Measurements from ENCODE around the gene RFX7.
"Not testable (repeated sequence)": the region's sequence is repeated elsewhere in the genome, so short reads cannot be mapped to it uniquely, and the experiment has no call there.

Gene RFX7

DNA sequence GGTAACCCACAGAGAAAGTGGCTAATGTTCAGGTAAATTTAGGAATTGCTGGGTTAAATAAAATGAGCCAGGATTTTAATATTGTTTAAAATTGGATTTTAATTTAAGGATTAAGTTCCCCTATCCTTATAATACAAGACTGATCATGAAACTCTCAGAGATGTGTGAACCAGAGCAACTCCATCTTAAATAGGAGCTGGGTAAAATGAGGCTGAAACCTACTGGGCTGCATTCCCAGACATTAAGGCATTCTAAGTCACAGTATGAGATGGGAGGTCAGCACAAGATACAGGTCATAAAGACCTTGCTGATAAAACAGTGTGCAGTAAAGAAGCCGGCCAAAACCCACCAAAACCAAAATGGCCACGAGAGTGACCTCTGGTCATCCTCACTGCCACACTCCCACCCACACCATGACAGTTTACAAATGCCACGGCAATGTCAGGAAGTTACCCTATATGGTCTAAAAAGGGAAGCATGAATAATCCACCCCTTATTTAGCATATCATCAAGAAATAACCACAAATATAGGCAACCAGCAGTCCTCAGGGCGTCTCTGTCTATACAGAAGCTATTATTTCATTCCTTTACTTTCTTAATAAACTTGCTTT is 40.3 kb downstream of the RFX7 start:
- not testable (repeated sequence) for DNase-seq

DNA sequence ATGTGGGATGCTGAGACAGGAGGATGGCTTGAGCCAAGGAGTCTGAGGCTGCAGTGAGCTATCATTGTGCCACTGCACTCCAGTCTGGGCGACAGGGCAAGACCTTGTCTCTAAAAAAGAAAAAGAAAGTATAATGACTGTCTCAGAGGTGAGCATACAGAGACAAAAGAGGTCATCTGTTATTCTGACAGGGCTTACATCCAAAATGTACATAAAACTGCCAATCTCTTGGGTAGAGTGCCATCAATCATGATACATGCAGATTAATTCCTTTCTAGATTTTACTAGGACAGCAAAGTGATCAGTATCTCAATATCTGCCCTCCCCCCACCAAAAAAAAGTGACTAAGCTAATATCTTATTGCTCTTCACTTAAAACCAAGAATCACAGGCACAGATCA is 41.0 kb downstream of the RFX7 start:
- DNase-seq: no peak

DNA sequence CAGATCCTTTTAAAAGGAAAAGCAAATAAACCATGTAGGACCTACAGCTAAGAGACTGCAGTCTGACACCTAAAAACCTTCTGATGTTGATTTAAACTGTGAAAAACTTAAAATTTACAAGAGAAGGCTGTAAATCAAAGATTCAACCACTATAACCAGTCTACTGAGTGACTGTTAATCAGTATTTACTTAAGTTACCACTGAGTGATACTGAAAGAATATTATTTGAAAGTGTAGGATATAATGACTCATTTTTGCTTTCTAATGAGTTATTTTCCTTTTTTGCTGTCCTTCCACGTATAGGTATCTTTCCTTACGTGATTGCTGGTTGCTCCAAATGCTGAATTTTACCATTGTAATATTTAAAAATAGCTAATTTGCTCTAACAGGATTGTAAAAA is 44.6 kb downstream of the RFX7 start:
- no peak for DNase-seq

DNA sequence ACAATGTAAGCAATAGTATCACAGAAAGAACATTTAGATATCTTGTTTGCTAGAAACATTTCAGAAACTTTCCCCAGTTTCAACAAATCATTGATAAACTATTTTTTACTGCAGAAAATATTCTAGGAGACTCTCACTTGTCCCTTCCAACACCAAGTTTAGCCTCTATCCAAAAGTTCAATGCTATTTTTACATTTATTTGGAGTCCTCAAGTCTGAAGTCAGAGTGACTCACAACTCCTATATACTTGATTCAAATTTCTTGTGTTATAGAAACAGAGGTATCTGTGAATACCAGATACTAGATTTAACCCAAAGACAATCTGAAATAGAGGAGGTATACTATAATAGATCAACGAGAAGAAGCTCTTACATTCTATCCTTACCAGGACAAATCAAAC is 49.6 kb downstream of the RFX7 start:
- DNase-seq: no peak

DNA sequence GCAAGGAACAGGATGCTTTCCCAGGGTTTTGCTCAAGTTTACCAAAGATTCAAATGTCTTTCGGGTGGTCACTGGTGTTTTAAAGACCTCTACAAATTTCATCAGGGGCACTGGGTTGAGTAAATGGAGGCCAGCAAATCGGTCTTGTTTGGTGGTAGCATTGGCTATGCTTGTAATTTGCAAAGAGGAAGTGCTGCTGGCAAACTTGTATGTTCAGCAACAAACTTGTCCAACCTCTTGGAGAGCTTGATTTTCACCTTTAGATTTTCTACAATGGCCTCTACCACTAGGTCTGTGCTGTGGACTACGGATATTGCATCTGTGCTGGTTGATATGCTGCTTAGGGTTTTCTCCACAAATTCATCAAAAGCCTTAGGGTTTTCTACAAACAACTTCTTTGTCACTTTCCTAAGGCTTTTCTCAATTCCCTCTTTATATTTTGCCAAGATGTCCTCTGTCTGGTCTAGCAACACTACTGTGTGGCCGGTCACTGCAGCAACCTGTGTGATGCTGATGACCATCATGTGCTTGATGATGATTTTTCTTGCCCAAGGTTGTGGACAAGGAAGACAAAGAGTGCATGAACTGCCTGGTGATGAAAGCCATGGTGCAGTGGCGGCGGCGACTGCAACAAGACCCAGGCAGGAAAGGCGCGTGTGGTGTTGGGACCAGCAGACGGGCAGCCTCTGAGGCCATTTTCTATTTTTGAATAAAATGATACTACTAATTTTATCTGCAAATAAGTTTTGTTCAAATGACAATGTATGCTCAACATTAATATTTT is 50.8 kb downstream of the RFX7 start:
- DNase-seq: no peak

DNA sequence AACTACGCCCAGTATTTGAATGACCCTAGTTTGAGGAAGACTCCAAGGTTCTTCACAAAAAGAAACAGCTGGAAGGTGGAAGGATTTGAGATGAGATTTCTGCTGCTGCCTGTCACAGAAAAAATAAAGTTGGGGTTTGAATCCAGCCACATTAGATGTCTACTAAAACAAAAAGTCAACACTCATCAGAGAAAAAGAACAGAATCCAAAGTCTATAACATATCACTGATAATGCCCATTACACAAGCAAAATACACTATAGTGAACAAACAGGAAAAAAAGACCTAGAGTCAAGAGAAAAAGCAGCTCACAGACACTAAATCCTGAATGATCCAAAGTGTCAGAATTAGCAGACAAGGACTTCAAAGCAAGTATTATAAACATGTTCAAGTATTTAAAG is 56.0 kb downstream of the RFX7 start:
- DNase-seq: no peak

DNA sequence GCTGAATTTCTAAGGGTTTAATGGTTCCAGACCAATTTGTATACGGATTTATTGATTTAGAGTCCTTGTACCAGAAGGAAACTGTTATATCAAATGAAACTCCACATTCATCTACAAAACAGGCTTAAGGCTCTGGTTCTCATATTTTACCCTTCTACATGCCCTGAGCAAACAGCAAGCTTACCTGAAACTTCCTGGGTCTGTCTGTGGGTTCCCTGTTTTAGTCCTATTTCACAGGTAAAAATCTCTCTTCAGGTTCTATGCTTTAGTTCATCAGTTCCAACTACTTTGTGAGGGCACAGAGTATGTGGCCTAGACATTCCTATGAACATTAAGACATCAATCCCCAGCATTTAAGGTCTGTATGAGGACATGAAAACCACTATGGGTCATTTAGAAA is 57.7 kb downstream of the RFX7 start:
- no peak for DNase-seq

DNA sequence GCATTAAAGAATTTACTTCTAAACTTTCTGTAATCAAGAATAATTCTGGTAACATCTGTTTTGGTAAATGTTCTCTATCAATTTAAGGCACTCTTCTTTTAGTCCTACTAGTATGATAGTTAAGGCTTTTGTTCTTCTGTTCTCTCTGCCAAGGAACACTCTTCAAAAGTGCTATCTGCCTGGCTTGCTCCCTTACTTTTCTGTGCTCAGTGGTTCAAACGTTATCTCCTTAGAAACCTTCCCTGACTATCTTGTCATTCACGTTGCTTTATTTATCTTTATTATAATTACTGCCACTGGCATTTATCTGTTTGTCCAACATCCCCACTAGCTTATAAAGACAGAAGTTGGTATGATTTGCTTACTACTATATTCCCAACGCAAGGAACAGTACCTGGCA is 59.2 kb downstream of the RFX7 start:
- DNase-seq: no peak

DNA sequence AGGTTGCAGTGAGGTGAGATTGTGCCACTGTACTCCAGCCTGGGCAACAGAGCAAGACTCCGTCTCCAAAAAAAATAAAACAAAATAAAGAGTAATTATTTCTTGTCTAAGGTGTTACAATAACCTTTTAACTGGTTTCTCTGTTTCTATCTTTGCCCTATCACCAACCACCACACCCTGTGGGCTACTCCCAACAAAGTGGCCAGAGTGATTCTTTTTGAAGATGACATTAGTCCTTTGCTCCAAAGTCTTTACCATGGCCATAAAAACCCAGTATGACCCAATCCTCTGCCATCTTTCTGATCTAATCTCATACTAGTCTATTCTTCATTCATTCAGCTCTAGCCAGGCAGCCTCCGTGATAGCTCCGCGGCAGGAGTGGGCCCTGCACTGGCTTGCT is 62.8 kb downstream of the RFX7 start:
- no peak for DNase-seq

DNA sequence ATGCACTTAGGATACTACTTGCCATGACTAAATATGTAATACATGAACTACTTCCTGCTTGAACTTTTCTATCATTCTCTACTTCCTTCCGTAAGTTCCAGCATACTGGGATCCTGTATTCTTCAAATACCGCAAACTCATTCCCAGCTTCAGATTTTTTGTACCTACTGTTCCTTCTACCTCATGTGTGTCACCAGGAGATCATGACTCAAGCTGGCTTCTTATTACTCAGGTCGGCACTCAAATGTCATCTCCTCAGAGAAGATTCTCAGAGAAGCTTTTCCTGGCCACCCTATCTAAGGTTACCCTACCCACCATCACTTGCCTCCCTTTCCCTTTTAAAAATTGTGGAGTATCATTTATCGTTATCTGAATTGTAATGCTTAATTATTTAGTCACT is 66.7 kb downstream of the RFX7 start:
- no peak for DNase-seq

DNA sequence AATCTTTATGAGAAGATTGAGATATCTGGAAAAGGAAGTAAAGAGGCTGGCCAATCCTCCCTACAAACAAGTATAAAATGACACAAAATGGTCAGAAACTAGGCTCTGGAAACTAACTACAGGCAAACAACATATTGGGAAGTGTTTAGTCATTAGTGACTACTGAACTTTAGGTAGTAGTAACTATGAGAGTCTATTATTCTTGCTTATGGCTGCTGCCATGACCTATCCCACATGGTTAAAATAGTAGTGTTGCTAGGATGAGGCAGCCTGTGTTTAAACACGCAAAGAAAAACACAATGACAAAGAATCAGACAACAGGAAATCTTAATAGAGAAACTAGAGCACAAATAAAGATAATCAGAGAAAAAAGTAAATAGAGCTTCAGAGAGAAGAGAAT is 67.9 kb downstream of the RFX7 start:
- no peak for DNase-seq

DNA sequence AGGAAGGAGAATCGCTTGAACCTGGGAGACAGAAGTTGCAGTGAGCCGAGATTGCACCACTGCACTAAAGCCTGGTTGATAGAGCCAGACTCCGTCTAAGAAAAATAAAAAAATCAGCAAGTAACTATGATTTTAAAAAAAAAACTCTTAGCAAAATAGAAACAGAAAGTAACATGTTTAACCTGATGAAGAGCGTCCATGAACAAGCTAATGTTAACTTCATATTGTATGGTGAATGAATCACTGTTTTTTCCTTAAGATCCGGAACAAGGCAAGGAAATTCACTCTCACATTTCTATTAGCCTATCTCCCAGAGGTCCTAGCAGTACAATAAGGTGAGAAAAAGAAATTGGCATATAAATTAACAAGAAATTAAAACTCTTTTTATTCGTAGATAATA is 69.0 kb downstream of the RFX7 start:
- no peak for DNase-seq

DNA sequence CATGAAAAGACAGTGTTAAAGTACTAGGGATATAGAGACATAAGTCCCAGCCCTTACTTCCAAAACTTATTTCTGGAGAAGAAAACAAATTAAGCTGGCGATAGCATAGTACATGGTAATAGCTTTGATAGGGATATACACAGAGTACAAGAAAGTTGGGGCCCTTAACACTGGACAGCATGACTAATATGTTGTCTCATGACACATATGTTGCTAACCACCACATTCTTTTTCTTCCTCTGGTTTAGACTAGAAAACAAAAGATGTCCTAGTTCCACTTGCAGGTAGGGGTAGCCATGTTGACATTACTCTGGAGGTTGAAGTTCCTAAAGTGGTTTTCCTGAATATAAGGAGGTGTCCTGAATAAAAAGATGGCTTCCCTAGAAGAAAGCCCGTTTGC is 75.3 kb downstream of the RFX7 start:
- no peak for DNase-seq

DNA sequence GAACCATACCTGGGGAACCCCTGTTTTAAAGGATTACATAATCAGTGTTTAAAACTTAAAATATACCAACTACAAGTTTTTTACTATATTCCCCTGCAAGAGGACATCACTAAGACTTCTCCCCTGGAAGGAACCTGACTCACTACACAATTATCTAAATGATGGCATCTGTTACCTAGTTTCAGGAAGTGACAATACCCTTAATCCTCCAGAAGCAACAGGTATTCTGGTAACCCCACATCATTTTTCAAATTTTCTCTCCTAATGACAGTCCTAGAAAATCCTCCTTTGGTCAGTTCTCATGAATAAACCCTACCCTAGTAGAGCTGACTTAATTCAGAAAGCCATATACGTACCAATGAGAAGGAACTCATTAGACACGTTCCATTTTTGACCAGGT is 78.4 kb downstream of the RFX7 start:
- no peak for DNase-seq

DNA sequence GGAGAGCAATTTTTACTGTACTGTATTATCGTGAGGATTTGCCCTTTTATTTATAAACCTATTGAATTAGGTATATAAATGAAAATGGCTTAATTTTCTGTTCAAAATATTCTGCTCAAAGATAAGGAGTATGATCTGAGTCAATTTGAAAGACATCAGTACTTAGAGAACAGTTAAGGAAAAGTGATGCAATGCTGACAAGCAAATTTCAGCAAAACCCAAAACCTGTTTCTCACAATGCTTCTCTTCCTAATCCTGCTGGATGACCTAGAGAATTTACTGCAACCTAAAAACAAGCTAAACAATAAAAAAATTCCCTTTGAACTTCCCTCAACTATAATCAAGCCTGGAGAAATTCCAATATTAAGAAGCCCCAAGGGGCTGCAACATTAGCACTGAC is 82.7 kb downstream of the RFX7 start:
- DNase-seq: no peak

DNA sequence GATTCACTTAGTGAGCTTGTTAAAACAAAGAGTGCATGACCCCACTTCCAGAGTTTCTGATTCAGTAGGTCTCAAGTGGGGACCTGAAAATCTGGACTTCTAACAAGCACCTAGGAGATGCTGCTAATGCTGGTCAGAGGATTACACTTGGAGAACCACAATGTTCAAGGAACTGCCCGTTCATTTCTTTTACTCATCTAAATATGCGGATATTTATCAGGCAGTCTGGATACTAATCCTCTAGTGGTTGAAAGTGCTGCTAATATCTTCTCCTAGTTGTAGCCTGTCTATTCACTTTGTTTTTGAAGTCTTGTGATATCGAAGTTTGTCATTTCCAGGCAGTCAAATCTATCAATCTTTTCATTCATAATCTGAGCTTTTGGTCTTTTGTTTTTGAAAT is 86.8 kb downstream of the RFX7 start:
- no peak for DNase-seq

DNA sequence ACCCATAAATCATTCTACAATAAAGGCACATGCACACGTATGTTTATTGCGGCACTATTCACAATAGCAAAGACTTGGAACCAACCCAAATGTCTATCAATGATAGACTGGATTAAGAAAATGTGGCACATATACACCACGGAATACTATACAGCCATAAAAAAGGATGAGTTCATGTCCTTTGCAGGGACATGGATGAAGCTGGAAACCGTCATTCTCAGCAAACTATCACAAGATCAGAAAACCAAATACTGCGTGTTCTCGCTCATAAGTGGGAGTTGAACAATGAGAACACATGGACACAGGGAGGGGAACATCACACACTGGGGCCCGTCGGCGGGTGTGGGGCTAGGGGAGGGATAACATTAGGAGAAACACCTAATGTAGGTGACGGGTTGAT is 88.4 kb downstream of the RFX7 start:
- DNase-seq: not testable (repeated sequence)

DNA sequence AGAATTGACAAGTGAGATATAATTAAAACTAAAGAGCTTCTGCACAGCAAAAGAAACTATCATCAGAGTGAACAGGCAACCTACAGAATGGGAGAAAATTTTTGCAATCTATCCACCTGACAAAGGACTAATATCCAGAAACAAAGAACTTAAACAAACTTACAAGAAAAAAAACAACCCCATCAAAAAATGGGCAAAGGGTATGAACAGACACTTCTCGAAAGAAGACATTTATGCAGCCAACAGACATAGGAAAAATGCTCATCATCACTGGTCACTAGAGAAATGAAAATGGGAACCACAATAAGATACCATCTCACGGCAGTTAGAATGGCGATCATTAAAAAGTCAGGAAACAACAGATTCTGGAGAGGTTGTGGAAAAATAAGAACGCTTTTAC is 88.9 kb downstream of the RFX7 start:
- not testable (repeated sequence) for DNase-seq

DNA sequence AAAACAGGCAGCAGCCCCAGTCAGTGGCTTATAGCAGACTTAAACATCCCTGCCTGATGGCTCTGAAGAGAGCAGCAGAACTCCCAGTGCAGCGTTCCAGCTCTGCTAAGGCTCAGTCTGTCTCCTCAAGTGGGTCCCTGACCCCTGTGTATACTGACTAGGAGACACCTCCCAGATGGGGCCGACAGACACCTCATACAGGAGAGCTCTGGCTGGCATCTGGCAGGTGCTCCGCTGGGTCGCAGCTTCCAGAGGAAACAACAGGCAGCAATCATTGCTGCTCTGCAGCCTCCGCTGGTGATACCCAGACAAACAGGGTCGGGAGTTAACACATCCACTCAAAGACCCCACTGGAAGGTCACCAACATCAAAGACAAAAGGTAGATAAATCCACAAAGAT is 93.5 kb downstream of the RFX7 start:
- no peak for DNase-seq

DNA sequence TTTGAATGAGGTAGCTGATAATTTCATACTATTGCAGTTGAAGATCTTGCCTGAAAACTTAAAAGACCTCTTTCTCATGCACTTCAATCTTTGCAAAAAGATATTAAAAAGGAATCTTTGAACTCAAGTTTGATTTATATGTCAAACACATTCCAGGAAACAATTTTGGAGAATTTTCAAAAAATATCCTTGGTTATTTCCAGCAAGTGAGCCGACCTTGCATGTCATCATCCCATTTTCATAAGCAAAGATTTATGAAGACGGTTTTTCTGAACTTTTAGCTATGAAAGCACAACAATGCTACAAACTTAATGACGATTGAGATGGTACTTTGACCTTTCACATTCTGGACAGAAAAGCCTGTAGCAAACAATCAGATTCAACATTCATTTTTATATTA is 95.6 kb downstream of the RFX7 start:
- no peak for DNase-seq

DNA sequence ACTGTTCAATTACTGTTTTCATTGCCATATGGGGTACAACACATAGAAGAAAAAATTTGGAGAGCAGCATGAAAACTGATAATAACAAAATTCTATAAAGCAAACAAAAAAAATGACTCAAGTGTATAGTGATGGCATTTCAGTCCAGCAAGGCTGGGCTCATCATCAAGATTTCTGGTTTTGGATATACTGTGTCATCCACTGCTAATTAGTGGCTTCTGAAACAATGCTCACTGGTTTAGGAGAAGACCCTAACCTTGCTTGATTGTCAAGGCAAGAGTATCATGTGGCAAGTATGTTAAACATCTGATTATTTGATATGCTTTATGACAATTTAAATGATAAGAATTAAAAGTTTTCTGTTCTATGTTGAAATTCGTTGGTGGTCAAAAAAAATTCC is 96.9 kb downstream of the RFX7 start:
- DNase-seq: no peak

DNA sequence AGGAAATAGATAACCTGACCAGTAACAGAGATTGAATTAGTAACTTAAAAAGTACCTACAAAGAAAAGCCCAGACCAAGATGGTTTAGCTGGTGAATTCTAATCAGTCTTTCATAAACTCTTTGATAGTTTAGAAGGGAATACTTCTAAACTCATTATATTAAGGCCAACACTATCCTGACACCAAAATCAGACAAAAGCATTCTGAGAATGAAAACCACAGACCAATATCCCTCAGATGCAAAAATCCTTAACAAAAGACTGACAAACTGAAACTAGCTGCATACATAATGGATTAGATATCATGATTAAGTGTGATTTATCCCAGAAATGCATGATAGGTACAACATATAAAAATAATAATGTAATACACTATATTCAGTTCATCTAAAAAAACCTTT is 115.6 kb downstream of the RFX7 start:
- no peak for DNase-seq

DNA sequence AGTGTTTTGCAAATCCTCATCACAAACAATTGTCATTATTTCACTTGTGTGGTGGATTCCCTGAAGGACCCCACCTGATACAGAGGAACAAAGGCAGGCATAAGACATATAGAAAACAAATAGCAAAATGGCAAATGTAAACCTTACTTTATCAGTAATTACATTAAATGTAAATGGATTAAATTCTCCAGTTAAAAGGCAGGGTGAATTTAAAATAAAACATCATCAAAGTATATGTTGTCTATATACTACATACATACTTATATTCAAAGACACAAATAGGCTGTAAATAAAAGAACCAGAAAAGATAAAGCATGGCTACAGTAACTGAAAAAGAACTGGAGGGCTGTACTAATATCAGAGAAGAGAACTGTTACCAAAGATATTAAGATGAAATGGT is 117.3 kb downstream of the RFX7 start:
- no peak for DNase-seq

DNA sequence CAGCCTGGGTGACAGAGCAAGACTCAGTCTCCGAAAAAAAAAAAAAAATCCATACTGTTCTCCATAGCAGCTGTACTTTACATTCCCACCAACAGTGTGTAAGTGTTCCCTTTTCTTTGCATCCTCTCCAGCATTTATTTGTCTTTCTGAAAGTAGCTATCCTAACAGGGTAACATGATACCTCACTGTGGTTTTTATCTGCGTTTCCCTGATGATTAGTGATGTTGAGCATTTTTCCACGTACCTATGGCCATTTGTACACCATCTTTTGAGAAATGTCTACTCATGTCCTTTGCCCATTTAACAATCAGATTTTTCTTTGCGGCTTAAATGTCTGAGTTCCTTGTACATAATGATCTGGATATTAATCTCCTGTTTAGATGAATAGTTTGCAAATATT is 119.3 kb downstream of the RFX7 start:
- no peak for DNase-seq

DNA sequence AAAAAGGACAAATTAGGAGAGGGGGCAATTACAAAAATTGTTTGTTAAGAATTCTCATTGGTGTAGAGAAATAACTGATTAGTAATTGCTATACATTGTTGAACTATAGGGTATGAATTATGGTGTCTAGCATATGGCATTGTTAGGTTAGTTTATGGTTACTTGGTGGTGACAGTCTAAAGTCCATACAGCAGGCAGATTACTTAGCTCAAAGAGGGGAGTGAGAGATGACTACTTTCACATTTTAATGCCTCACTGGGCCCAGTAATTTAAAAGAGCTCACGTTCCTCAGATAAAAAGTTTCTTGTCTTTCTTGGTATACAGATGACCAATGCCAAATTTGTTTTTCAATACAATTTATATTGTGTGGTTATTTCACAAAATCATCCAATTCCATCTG is 137.8 kb downstream of the RFX7 start:
- no peak for DNase-seq
